Measurements from ENCODE around the gene GHITM.
"Not testable (repeated sequence)": the region's sequence is repeated elsewhere in the genome, so short reads cannot be mapped to it uniquely, and the experiment has no call there.

Gene GHITM, protein sequence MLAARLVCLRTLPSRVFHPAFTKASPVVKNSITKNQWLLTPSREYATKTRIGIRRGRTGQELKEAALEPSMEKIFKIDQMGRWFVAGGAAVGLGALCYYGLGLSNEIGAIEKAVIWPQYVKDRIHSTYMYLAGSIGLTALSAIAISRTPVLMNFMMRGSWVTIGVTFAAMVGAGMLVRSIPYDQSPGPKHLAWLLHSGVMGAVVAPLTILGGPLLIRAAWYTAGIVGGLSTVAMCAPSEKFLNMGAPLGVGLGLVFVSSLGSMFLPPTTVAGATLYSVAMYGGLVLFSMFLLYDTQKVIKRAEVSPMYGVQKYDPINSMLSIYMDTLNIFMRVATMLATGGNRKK

GRCh38 chr10:84139126-84140035, at the start of gene GHITM:
GHITM (plus strand) TSS chr10:84139509; CDS start chr10:84141501, 1,992 bp downstream.
- DNase-seq = peak; percentile 84 to 85

- DNase-seq = no peak
These were observed 43.4 kb upstream of the GHITM start for GRCh38 chr10:84095811-84096497.

- no peak for DNase-seq
These were observed 41.4 kb upstream of the GHITM start for GRCh38 chr10:84097787-84098353.

- DNase-seq = no peak
These were observed 40.6 kb upstream of the GHITM start for GRCh38 chr10:84098667-84099066.

DNA sequence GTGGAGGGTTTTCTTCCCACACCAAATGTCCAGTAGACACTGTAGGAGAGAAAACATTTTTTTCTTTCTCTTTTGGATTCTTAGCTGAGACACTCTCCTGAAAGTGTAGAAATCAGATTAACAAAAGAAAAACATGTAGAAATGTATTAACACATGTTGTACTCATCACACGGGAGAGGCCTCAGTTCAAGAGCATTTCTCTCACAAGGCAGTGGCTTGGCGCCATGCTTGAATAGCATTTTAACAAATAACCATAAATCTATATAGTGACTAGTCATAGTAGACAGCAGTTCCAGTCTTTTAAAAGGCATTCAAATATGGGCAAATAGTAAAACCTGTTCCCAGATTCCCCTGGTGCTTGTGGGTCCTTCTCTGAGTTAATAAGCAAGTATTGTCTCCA, 38.3 kb upstream of the GHITM start:
- DNase-seq = no peak

- no peak for DNase-seq
These were observed 30.5 kb upstream of the GHITM start for GRCh38 chr10:84108797-84109196.

DNA sequence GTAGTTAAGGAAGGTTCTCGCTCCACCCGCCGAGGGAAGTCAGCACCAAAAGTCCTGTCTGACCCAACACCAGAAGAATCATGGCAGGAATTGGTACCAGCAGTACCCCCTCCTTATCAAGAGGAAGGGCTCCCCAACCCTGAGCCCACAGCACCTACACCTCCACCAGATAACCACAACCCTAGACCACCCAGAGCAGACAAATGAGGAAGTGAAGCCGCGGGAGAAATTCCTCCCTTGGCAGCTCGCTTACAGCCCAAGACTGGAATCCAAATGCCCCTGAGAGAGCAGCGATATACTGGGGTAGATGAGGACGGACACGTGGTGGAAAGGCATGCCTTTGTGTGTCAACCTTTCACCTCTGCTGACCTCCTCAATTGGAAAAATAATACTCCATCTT, 29.5 kb upstream of the GHITM start:
- not testable (repeated sequence) for DNase-seq

- DNase-seq = not testable (repeated sequence)
These were observed 25.8 kb upstream of the GHITM start for GRCh38 chr10:84113468-84113867.

GRCh38 chr10:84114088-84114667, 25.1 kb upstream of the GHITM start:
- DNase-seq = no peak

GRCh38 chr10:84117204-84117603, 22.1 kb upstream of the GHITM start:
- DNase-seq = not testable (repeated sequence)

DNA sequence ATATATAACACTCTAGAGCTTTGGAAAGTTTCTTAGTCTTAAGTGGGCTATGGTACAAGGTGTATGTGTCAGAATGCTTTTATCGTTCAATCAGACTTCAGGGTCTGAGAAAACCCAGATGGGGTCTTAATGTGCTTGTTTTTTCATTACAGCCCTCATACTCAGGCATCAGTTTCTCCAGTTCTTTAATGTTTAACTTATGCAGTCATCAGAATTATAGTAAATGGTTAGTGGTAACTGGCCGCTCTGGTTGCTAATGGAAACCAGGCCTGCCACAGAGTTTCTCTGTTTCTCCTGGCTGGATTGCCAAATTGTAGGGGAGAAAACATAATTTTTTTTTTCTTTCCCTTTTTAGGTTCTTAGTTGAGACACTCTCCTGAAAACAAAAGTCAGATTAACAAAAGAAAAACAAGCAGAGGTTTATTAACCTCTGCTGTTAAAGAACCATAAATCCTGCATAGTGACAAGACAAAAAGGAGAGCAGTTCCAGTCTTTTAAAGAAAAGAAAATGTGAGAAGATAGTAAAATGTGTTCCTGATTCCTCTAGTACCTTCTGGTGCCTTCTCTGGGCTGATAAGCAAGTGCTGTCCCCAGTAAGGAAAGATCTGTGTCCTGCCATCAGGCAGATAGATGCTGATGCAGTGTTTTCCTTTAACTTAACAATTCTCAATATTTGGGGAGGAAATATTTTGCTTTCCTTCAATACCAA, 21.5 kb upstream of the GHITM start:
- no peak for DNase-seq

DNA sequence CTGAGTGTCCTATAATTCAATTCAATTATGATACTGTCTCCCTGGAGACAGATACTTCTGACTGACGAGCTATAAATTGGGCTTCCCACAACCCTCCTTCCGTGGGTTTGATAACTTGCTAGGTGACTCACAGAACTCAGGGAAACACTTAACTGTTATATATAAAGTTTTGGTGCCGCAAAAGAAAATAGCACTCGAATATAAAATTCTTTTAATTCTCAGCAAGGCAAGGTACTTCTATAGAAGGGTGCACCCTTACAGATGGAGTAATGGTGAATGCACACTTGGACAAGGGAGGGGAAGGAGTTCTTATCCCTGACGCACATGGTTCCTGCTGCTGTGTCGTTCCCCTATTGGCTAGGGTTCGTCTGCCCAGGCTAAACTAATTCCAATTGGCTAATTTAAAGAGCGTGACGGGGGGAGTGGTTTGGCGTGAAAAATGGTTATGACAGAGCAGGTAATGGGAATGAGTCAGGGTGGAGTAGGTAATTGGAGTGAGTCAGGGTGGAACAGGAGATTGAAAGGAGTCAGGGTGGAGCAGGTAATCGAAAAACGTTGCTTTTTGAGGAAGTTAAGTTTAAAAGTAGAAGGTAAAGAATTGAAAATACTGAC, 20.8 kb upstream of the GHITM start:
- no peak for DNase-seq

DNA sequence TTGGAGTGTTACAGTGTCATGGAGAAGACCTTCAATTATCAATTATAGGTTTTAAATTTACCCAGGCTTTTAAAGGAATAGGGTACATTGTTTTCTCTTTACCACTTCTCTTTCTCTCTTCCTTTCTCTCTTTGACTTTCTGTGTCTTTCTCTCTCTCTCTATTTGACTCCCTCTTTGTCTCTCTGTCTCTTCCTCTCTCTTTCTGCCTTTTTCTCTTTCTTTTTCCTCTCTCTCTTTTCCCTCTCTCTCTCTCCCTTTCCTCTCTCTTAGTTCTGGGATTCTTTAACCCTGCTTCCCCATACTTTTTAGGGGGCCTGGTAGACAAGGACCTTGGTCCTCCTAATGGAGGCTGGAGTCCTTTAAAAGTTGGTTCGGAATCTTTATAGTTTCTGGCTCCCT, 15.9 kb upstream of the GHITM start:
- DNase-seq = no peak

- not testable (repeated sequence) for DNase-seq
These were observed 13.2 kb upstream of the GHITM start for GRCh38 chr10:84125910-84126784.

DNA sequence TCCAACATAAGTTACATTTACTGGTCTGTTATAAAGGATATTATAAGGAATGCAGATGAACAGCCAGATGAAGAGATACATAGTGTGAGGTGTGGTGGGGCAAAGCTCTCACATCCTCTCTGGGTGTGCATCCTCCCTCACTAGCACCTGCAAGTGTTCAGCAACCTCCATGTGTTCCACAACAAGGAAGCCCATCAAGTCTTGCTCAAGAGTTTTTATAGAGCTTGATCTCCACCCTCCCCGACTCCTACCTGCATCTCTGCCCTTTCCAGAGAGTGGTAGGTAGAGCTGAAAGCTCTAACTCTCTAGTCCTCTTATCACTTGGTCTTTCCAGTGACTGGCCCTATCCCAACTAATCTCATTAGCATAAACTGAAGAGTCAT, 12.5 kb upstream of the GHITM start:
- DNase-seq = no peak

- DNase-seq = no peak
These were observed 3.5 kb upstream of the GHITM start for GRCh38 chr10:84135836-84136235.

DNA sequence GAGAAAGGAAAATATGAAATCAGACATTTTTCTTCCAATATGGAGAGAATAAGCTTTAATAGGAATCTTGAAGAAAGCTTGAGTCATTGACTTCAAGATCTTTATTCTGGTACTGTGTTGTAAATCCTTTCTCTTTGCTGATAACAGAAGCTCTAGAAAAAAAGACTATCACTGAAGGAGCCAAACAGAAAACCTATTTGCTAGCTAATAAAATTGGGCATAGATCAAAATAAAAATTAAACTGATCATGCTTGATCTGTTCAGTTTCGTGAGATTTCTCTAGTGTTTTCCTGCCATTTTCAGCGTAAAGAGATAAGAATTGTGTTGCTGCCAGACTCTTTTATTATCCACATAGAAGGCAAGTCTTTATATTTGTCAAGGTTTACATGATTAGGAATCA, 1.5 kb upstream of the GHITM start:
- no peak for DNase-seq

GRCh38 chr10:84138478-84139125, 707 bp upstream of the GHITM start:
- peak in 1 of 2 experiments; percentile 55 for DNase-seq

- no peak for DNase-seq
These were observed 699 bp downstream of the GHITM start for GRCh38 chr10:84140036-84140379.

DNA sequence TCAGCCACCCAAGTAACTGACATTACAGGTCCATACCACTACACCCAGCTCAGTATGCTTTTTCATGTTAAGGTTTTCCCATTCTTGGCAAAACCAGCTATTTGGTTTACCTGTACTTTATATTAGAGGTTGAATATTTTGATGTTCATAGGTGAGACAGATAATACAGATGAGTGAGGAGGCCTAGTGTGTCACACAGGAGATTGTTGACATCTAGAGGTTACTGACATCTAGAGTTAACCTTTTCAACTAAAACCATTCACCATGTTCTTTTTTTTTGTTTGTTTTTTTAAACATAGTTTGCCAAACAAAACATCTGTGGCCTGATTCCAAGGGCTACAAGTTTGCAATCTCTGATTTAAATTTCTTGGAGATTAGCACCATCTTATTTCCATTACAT, 8.0 kb downstream of the GHITM start:
- DNase-seq = no peak
